H1 (cell line): ENCODE data around the gene GPR161. TPM values are rescaled to one million over a fixed set of nuclear protein-coding genes. Genes with fewer than 3 reads are reported as not detected.

Experiments
- CTCF ChIA-PET: fragments of 300-600 bp; sonication (Branson Sonifier 250); formaldehyde crosslinking; loops from one replicate; lab custom pipeline; 2021; ENCODE audit not compliant: partially characterized antibody; lab: Charles Lee
- POLR2A ChIA-PET: fragments of 300-600 bp; sonication (Branson Sonifier 250); formaldehyde crosslinking; loops from one replicate; lab custom pipeline; 2021; ENCODE audit warnings: inconsistent platforms; ENCODE audit not compliant: partially characterized antibody; lab: Charles Lee
- DNase-seq, 2 experiments: peaks; one replicate each; pipeline versions ENCODE4 v3.0.0 to v3.0.0-alpha.2; 2010 to 2022; ENCODE audit warnings: low spot score in 2 of 2, low read depth in 1 of 2, mixed read lengths in 1 of 2
- FAIRE-seq: peaks from 2 replicates; lab custom pipeline; 2011; peaks lifted over from hg19 to GRCh38; lab: Jason Lieb, UNC
- H2AFZ ChIP-seq: 2 replicates; pipeline ENCODE4 v1.8.1; 2012; ENCODE audit warnings: low read length, inconsistent platforms
- H2AK5ac ChIP-seq: 2 replicates; pipeline ENCODE4 v1.6.1; 2013; ENCODE audit warnings: low read depth, low read length
- H2BK120ac ChIP-seq: replicated peaks from 2 replicates; pipeline ENCODE3; 2013; ENCODE audit warnings: low read depth, low read length, inconsistent platforms
- H2BK12ac ChIP-seq: 2 replicates; pipeline ENCODE4 v1.6.1; 2013; ENCODE audit warnings: low read depth, low read length
- H2BK15ac ChIP-seq: 2 replicates; pipeline ENCODE4 v1.6.1; 2013; ENCODE audit warnings: low read length
- H2BK20ac ChIP-seq: 2 replicates; pipeline ENCODE4 v1.6.1; 2013; ENCODE audit warnings: low read length
- H2BK5ac ChIP-seq: 2 replicates; pipeline ENCODE4 v1.6.1; 2013; ENCODE audit warnings: low read depth, low read length
- H3K14ac ChIP-seq: 2 replicates; pipeline ENCODE4 v1.6.1; 2013; ENCODE audit warnings: inconsistent platforms; ENCODE audit not compliant: insufficient read length
- H3K18ac ChIP-seq: 2 replicates; pipeline ENCODE4 v1.6.1; 2013; ENCODE audit warnings: low read length; ENCODE audit errors: extremely low read depth
- H3K23ac ChIP-seq: 2 replicates; pipeline ENCODE4 v1.6.1; 2013; ENCODE audit warnings: inconsistent platforms; ENCODE audit not compliant: insufficient read length
- H3K23me2 ChIP-seq: 2 replicates; pipeline ENCODE4 v1.6.1; 2013; ENCODE audit warnings: low read depth, low read length
- H3K27ac ChIP-seq: 2 replicates; pipeline ENCODE4 v1.6.1; 2011; ENCODE audit warnings: low read depth, low read length, inconsistent platforms
- H3K27me3 ChIP-seq, 4 experiments: replicated peaks in 1 of 4; 1 replicate in 1 of 4; 2 replicates in 3 of 4; pipeline versions ENCODE4 v1.6.1 to v1.8.1; 2011 to 2013; ENCODE audit warnings: low read length in 3 of 4, mild to moderate bottlenecking in 3 of 4, inconsistent platforms in 2 of 4, mixed read lengths in 2 of 4, moderate library complexity in 1 of 4; ENCODE audit not compliant: control insufficient read depth in 3 of 4, insufficient read depth in 3 of 4; ENCODE audit errors: extremely low read depth in 1 of 4
- H3K36me3 ChIP-seq, 4 experiments: 2 replicates each; pipeline versions ENCODE4 v1.6.1 to v1.8.1; 2011 to 2013; ENCODE audit warnings: mild to moderate bottlenecking in 4 of 4, low read length in 3 of 4, moderate library complexity in 2 of 4, control low read depth in 1 of 4, inconsistent platforms in 1 of 4; ENCODE audit not compliant: insufficient read depth in 4 of 4, control insufficient read depth in 2 of 4
- H3K4ac ChIP-seq: replicated peaks from 2 replicates; pipeline ENCODE3; 2013; ENCODE audit warnings: low read length, low read depth, mixed read lengths, inconsistent platforms; ENCODE audit not compliant: insufficient read length
- H3K4me1 ChIP-seq, 4 experiments: replicated peaks in 1 of 4; 1 replicate in 1 of 4; 2 replicates in 3 of 4; pipeline versions ENCODE4 v1.6.1 to v1.8.1; 2011 to 2013; ENCODE audit warnings: low read length in 3 of 4, inconsistent platforms in 2 of 4, mixed read lengths in 1 of 4; ENCODE audit not compliant: insufficient read depth in 4 of 4, control insufficient read depth in 3 of 4
- H3K4me2 ChIP-seq, 2 experiments: 2 replicates each; pipeline versions ENCODE4 v1.6.1 to v1.8.1; 2011 to 2013; ENCODE audit warnings: low read depth in 2 of 2, low read length in 2 of 2, control low read depth in 1 of 2, inconsistent platforms in 1 of 2, mild to moderate bottlenecking in 1 of 2; ENCODE audit not compliant: insufficient read depth in 1 of 2
- H3K4me3 ChIP-seq, 4 experiments: fragments of 200-600, 300-600 bp in 1 of 4; sonication (generic), shearing (Covaris generic), sonication (Bioruptor Twin) in 1 of 4; 2 replicates each; pipeline versions ENCODE4 v1.5.1 to v1.8.1; 2011 to 2016; ENCODE audit warnings: low read length in 4 of 4, low read depth in 3 of 4, control low read depth in 2 of 4, inconsistent platforms in 2 of 4, mild to moderate bottlenecking in 2 of 4, mixed read lengths in 1 of 4, moderate library complexity in 1 of 4; ENCODE audit not compliant: insufficient read depth in 2 of 4; ENCODE audit errors: extremely low read depth in 1 of 4
- H3K56ac ChIP-seq: replicated peaks from 2 replicates; pipeline ENCODE3; 2013; ENCODE audit warnings: low read depth, mild to moderate bottlenecking, mixed read lengths, low read length, inconsistent platforms; ENCODE audit not compliant: insufficient read length
- H3K79me1 ChIP-seq: 2 replicates; pipeline ENCODE4 v1.6.1; 2013; ENCODE audit warnings: low read depth, low read length, control low read depth
- H3K79me2 ChIP-seq, 2 experiments: 2 replicates each; pipeline versions ENCODE4 v1.6.1 to v1.8.1; 2012 to 2013; ENCODE audit warnings: low read length in 2 of 2, mild to moderate bottlenecking in 2 of 2, inconsistent platforms in 1 of 2; ENCODE audit not compliant: insufficient read depth in 2 of 2, control insufficient read depth in 1 of 2
- H3K9ac ChIP-seq, 4 experiments: replicated peaks in 1 of 4; 1 replicate in 1 of 4; 2 replicates in 3 of 4; pipeline versions ENCODE4 v1.6.1 to v1.8.1; 2011 to 2013; ENCODE audit warnings: low read depth in 3 of 4, low read length in 3 of 4, control low read depth in 2 of 4, mild to moderate bottlenecking in 2 of 4, moderate library complexity in 2 of 4, inconsistent platforms in 1 of 4; ENCODE audit errors: extremely low read depth in 1 of 4
- H3K9me3 ChIP-seq, 2 experiments: 2 replicates each; pipeline versions ENCODE4 v1.6.1 to v1.8.1; 2012 to 2013; ENCODE audit warnings: mild to moderate bottlenecking in 2 of 2, moderate library complexity in 2 of 2, control low read depth in 1 of 2, inconsistent platforms in 1 of 2, low read depth in 1 of 2, low read length in 1 of 2, mixed read lengths in 1 of 2; ENCODE audit not compliant: insufficient read depth in 2 of 2
- H4K20me1 ChIP-seq, 2 experiments: replicated peaks in 1 of 2; 2 replicates each; pipeline versions ENCODE3 to v1.8.1; 2011 to 2013; ENCODE audit warnings: inconsistent platforms in 2 of 2, low read length in 2 of 2, mild to moderate bottlenecking in 1 of 2; ENCODE audit not compliant: insufficient read depth in 2 of 2, control insufficient read depth in 1 of 2
- H4K5ac ChIP-seq: 2 replicates; pipeline ENCODE4 v1.6.1; 2013; ENCODE audit warnings: low read length, low read depth, mixed read lengths, inconsistent platforms; ENCODE audit not compliant: insufficient read length
- H4K8ac ChIP-seq: 2 replicates; pipeline ENCODE4 v1.8.0; 2013; ENCODE audit warnings: mild to moderate bottlenecking, moderate library complexity, low read length, inconsistent platforms; ENCODE audit not compliant: insufficient read depth; ENCODE audit errors: extremely low read depth
- H4K91ac ChIP-seq: replicated peaks from 2 replicates; pipeline ENCODE3; 2013; ENCODE audit warnings: low read length, mixed read lengths, inconsistent platforms; ENCODE audit not compliant: insufficient read length
- ASH2L ChIP-seq: fragments of 200-600, 300-600 bp; sonication (generic); IDR thresholded peaks from one replicate; pipeline ENCODE4 v1.7.1; 2017; ENCODE audit warnings: low read length
- BCL11A ChIP-seq, 2 experiments: IDR thresholded peaks; one replicate each; pipeline ENCODE4 v1.6.1; 2011; ENCODE audit warnings: low read depth in 2 of 2, low read length in 2 of 2, mild to moderate bottlenecking in 2 of 2
- BRCA1 ChIP-seq: IDR thresholded peaks from 2 replicates; pipeline ENCODE4 v1.6.1; 2012; ENCODE audit warnings: low read depth, low read length, improper control_type of control experiment
- EZH2 ChIP-seq: fragments of 200-600 bp; sonication (generic); IDR thresholded peaks from 2 replicates; pipeline ENCODE4 v1.7.1; 2012; ENCODE audit warnings: low read depth, mild to moderate bottlenecking, moderate library complexity, low read length, inconsistent platforms; ENCODE audit not compliant: severe bottlenecking
- GABPA ChIP-seq: IDR thresholded peaks from 2 replicates; pipeline ENCODE4 v1.6.1; 2011; ENCODE audit warnings: mild to moderate bottlenecking, low read length, moderate library complexity, borderline replicate concordance; ENCODE audit not compliant: insufficient read depth
- JUND ChIP-seq: IDR thresholded peaks from 2 replicates; pipeline ENCODE4 v1.6.1; 2011; ENCODE audit warnings: mild to moderate bottlenecking, improper control_type of control experiment, low read length
- SP2 ChIP-seq: IDR thresholded peaks from 2 replicates; pipeline ENCODE4 v1.6.1; 2012; ENCODE audit warnings: mild to moderate bottlenecking, low read length, inconsistent platforms
- TBP ChIP-seq: IDR thresholded peaks from 2 replicates; pipeline ENCODE4 v1.6.1; 2011; ENCODE audit warnings: low read depth, low read length, improper control_type of control experiment
- WGBS, 2 experiments: shearing (Covaris generic) in 1 of 2; methylation state at CpG; one replicate each; pipeline versions ENCODE4 v1.1.6 to v1.1.7; 2013 to 2015; ENCODE audit warnings: low lambda C conversion rate in 2 of 2, mixed read lengths in 2 of 2, inconsistent platforms in 1 of 2, low coverage in 1 of 2, missing lambda C conversion rate in 1 of 2; ENCODE audit not compliant: insufficient replicate concordance in 2 of 2, insufficient coverage in 1 of 2, insufficient read length in 1 of 2; ENCODE audit errors: extremely low coverage in 1 of 2, missing lambda C conversion rate in 1 of 2; 5-methylcytosine and 5-hydroxymethylcytosine counted together
- polyA plus RNA-seq, 7 experiments: library from polyadenylated mRNA; depleted of rRNA in 3 of 7; stranded (reverse) in 5 of 7; unstranded in 2 of 7; fragments of >200 nt in 5 of 7; fragments of 200-250 nt in 2 of 7; gene quantifications; 1 replicate in 5 of 7; 2 replicates in 1 of 7; 4 replicates in 1 of 7; pipeline versions ENCODE4 v1.2.1 to v1.2.3, GENCODE V29; 2011 to 2013; ENCODE audit warnings: missing spikeins in 2 of 7, mixed read lengths in 2 of 7
- total RNA-seq: library from RNA; stranded (reverse); fragmentation: NEBNext Ultra II Directional; extraction: Animal tissue kit (Norgen Biotek cat#: 25700); gene quantifications from 2 replicates; pipeline ENCODE4 v1.2.1, GENCODE V29; 2021

The GPR161 gene
- total and polyA plus RNA-seq, 2 of the 8 experiments (the other 6 are each of a cell fraction or from before 2014, with no cell fraction given): 13.7 to 16.8 TPM

DNA sequence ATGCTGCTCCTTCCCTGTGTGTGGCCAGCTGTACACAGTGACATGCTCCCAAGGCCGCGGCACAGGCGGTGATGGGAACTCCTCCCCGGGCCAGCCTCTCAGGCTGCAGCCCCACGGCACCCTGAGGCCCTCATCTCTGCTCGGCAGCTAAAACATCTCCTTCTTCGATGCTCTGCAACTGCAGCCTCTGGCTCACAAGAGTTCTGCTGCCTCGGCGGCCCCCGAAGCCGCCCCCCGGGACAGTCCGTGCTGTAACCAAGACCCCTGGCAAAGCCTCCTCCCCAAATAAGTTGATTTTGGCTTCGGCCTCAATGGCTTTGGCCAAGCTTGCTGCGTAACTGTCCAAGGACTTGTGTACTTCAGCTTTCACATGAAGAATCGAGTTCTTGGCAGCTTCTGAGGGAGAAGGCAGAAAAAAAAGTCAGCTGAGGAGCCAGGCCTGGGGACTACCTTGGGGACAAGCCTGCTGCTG lies 51.3 kb downstream of the GPR161 start:
- no peak overlapping the region for H3K4me3 ChIP-seq
- H3K9ac ChIP-seq: no peak overlapping the region
- no peaks in the 10 kb centered on the region for H3K79me2 ChIP-seq
- H2AFZ ChIP-seq: no peak overlapping the region
- 96% methylated on average over 16 of the region's 16 CpGs; no CpG with 5 or more reads in 1 of the 2 experiments for WGBS, 2 experiments
- H3K4me1 ChIP-seq: 0 out of 7 replicates have a peak, but pooled peaks cover 0 to 2% (median 0%) of the 10 kb centered on the region in 4 experiments
- no peak overlapping the region for H3K27ac ChIP-seq
- H2BK12ac ChIP-seq: no peak overlapping the region
- H3K14ac ChIP-seq: no peak overlapping the region
- no peak for TF ChIP-seq TBP
- no peak for TF ChIP-seq BCL11A (IDR thresholded peaks at IDR 0.05; ENCODE audit: low read depth in 2 of 2, low read length in 2 of 2)
- no peak for TF ChIP-seq JUND
- no peak for TF ChIP-seq BRCA1
- TF ChIP-seq GABPA: no peak
- TF ChIP-seq EZH2: no peak
- no peak for TF ChIP-seq ASH2L
- TF ChIP-seq SP2: no peak
- TF ChIP-seq, all 59 proteins: peak for 0
- H2BK20ac ChIP-seq: no peak overlapping the region
- no peak overlapping the region for H4K91ac ChIP-seq
- no peak overlapping the region for H2BK120ac ChIP-seq
- no peak overlapping the region for H2BK5ac ChIP-seq
- no peak overlapping the region for H2AK5ac ChIP-seq
- H4K5ac ChIP-seq: no peak overlapping the region
- H3K36me3 ChIP-seq: peaks cover 0 to 2% (median 0%) of the 10 kb centered on the region in 4 experiments; a peak in 1 of 8 replicates
- H3K27me3 ChIP-seq: no peaks in the 10 kb centered on the region
- no peak overlapping the region for H2BK15ac ChIP-seq
- no peak overlapping the region for H4K8ac ChIP-seq
- no peak overlapping the region for H3K4ac ChIP-seq
- POLR2A ChIA-PET: no interaction called here
- no peaks in the 10 kb centered on the region for H3K79me1 ChIP-seq
- H3K18ac ChIP-seq: no peak overlapping the region
- H4K20me1 ChIP-seq: peaks cover 0 to 1% of the 10 kb centered on the region in 2 experiments
- FAIRE-seq (no peak), DNase-seq (peak in 1 of 2 experiments; percentile 41)
- H3K23ac ChIP-seq: no peak overlapping the region
- H3K4me2 ChIP-seq: no peak overlapping the region
- H3K23me2 ChIP-seq: no peaks in the 10 kb centered on the region
- no peaks in the 10 kb centered on the region for H3K9me3 ChIP-seq
- CTCF ChIA-PET: interaction anchor here (0.5 to 8.0 kb wide), 33 partner anchors 8 to 1273 kb away, joined by 3 to 76 read pairs (median 3); partner anchors contain the start of gene MPZL1
- H3K56ac ChIP-seq: no peak overlapping the region
